VCaP (cell line): ENCODE data around the gene PCDHGB1.
A peak's percentile ranks its signal among the peaks of the same experiment; 100 is the strongest.
"Not testable (repeated sequence)": the region's sequence is repeated elsewhere in the genome, so short reads cannot be mapped to it uniquely, and the experiment has no call there.

Experiments used
- H3K27ac ChIP-seq: fragments of 450-650 bp; 2 replicates; pipeline ENCODE4 v1.5.1; 2017
- CTCF ChIP-seq: fragments of 450-650 bp; conservative IDR thresholded peaks from 2 replicates; pipeline ENCODE4 v1.5.1; 2017; ENCODE audit warnings: mild to moderate bottlenecking, moderate library complexity

The PCDHGB1 gene

DNA sequence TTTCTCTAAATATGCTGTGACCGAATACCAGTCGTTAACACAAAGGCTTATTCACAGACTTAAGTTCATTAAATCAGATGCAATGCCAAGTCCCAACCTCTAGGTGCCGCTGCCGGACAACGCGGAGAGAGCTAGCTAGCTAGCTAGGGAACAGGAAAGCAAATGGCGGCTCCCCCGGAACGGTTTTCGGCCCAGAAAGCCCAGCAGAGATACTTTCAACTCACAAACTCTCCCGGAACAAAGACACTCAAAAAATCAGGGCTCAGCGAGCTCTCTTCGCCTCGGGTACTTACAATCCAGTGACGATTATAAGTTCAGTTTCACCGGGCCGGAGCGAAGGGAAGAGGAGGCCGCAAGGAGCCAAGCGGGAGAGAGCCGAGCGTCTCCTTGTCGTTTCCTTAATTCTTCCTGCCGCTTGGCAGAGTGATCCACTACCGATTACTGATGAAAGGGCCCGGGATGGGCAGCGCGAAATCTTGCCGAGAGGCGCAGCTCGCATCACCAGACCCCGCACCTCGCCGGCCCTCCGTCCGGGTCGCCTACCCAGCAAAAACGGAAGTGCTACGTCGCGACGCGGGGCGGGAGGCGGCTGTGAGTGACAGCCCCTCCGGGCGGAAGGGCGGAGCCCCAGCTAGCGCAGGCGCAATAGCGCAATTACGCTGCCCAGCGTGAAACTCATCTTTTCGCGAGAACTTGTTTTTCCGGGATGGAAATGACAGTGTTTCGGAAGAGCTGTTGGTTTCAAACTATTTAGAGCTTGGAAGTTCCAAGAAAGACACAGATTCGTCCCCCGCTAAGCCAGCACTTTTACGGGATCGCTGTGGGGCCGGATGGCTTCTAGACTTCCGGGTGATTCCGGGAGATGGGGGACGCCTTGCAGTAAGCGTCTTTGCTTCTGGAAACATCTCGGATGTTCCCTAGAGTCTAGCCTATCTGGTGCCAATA, 29.4 kb upstream of the PCDHGB1 start, which contains the start of gene TAF7:
TSS of gene TAF7 (minus strand) at position 560 of the 945 bp plus-strand sequence. CDS start 740 bp downstream, outside the sequence.
- peak; percentile 89 for TF ChIP-seq CTCF
- peak within 1 kb of the TSS; percentile 92 for H3K27ac ChIP-seq

DNA sequence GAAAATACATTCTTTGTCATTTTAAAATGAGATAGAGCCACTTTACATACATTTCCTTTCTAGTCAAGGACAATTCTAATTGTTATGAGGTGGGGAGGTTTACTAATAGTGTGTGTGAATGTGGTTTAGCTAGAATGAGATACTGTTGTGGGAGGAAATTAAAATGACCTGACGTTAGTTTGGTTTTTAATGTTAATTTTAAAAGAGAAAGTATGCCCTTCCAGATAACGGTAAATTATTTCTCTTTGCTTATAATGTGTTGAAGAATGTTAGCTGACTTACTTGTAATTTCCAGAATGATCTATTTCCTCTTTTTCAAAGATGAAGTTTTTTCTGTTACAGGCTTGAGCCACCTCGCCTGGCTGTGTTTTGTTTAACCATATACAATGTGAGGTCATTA, 27.6 kb upstream of the PCDHGB1 start:
- no peak for TF ChIP-seq CTCF

DNA sequence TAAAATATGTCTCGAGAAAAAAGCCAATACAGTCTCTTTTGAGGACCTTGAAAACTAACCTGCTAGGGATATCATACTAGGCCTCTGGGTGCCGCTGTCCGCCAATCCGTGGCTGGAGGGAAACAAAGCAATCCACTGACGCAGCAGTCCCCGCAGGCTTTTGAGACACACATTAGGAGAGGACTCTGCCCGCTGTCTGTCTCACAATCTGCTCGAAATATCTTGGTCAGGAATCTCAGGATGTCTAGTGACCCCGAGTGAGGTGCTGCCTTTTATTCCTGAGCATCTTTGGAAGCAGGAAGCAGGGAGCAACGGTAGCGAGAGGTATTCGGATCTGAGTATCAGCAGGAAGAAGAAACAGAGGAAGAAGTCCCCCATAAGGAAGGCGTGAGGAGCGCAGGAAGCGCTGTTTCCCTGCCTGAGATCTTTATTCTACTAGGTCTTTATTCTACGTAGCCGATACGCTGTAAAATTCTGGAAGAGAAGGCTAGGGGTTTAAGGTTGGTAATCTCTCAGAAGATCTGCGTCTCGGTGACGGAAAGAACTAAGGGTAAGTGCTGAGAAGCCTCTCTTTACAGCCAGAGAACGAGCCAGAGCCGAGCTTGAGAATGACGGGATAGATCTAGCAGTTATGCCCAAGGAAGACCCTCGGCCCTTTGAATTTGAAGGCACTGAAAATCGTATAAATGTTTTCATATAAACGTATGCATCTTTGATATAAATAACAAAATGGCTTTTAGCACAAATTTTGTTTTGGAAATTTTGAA, 23.6 kb upstream of the PCDHGB1 start:
- TF ChIP-seq CTCF: peak; percentile 90
- H3K27ac ChIP-seq: peak overlapping the region; percentile 79

More for the DNA sequence above, 27.6 kb upstream of the PCDHGB1 start:
- H3K27ac ChIP-seq: no peak overlapping the region

GRCh38 chr5:141328231-141328630, 21.7 kb upstream of the PCDHGB1 start:
- TF ChIP-seq CTCF: no peak
- no peak overlapping the region for H3K27ac ChIP-seq

DNA sequence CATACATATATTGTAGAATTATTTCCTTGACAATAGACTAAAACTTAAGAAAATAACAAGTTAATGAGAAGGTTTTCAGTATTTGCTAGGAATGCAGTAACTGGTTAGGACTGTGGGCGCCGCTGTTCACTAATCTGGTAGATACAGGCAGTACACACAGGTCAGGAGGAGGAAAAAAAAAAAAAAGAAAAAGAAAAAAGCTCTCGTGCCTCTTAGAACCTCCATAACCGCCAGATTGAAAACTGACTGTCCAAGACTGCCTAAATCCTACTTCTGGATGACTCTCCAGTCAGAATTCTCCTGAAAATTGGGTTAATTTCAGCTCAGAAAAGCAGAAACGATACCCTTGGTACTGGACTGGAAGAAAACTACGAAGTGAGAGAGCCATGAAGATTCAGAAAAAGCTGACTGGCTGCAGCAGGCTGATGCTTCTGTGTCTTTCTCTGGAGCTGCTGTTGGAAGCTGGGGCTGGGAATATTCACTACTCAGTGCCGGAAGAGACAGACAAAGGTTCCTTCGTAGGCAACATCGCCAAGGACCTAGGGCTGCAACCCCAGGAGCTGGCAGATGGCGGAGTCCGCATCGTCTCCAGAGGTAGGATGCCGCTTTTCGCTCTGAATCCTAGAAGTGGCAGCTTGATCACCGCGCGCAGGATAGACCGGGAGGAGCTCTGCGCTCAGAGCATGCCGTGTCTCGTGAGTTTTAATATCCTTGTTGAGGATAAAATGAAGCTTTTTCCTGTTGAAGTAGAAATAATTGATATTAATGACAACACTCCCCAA, 19.4 kb upstream of the PCDHGB1 start, which contains the start of gene PCDHGA1:
TSS of gene PCDHGA1 (plus strand) at position 216 of the 782 bp plus-strand sequence.
- peak; percentile 81 for TF ChIP-seq CTCF
- peak within 1 kb of the TSS; percentile 26; the same call in 1 of the 2 replicates for H3K27ac ChIP-seq

DNA sequence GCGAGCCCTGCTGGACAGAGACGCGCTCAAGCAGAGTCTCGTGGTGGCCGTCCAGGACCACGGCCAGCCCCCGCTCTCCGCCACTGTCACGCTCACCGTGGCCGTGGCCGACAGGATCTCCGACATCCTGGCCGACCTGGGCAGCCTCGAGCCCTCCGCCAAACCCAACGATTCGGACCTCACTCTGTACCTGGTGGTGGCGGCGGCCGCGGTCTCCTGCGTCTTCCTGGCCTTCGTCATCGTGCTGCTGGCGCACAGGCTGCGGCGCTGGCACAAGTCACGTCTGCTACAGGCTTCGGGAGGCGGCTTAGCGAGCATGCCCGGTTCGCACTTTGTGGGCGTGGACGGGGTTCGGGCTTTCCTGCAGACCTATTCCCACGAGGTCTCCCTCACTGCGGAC, 17.3 kb upstream of the PCDHGB1 start:
- H3K27ac ChIP-seq: not testable (repeated sequence)

GRCh38 chr5:141338538-141339306, 11.2 kb upstream of the PCDHGB1 start, which contains the start of gene PCDHGA2:
TSS of gene PCDHGA2 (plus strand) at chr5:141338760.
- peak; percentile 75 for TF ChIP-seq CTCF
- peak within 1 kb of the TSS; percentile 11; the same call in 1 of the 2 replicates for H3K27ac ChIP-seq

DNA sequence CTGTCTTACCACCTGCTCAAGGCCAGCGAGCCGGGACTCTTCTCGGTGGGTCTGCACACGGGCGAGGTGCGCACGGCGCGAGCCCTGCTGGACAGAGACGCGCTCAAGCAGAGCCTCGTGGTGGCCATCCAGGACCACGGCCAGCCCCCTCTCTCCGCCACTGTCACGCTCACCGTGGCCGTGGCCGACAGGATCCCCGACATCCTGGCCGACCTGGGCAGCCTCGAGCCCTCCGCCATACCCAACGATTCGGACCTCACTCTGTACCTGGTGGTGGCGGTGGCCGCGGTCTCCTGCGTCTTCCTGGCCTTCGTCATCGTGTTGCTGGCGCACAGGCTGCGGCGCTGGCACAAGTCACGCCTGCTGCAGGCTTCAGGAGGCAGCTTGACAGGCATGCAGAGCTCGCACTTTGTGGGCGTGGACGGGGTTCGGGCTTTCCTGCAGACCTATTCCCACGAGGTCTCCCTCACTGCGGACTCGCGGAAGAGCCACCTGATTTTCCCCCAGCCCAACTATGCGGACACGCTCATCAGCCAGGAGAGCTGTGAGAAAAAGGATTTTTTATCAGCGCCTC, 9.0 kb upstream of the PCDHGB1 start:
- not testable (repeated sequence) for H3K27ac ChIP-seq
